Right cardiac atrium (tissue), 5 donors: ENCODE measurements around the gene RPL12. TPM values are rescaled to one million over a fixed set of nuclear protein-coding genes. Genes with fewer than 3 reads are reported as not detected.
"Not testable (repeated sequence)": the region's sequence is repeated elsewhere in the genome, so short reads cannot be mapped to it uniquely, and the experiment has no call there.

ENCODE experiments used
- ATAC-seq, 2 donors: fragments of 200-7000 bp; cut with Tn5 transposase; one replicate each; pipeline versions ENCODE4 v1.8.0 to v1.9.1; 2020; ENCODE audit warnings: moderate library complexity in 2 of 2, mild to moderate bottlenecking in 1 of 2
- DNase-seq, 3 donors: peaks; one replicate each; pipeline ENCODE4 v3.0.0-alpha.2; 2020
- H3K27ac ChIP-seq: one replicate; pipeline ENCODE4 v1.5.1; 2013; ENCODE audit warnings: mild to moderate bottlenecking, low read length, control low read depth, moderate library complexity
- H3K27me3 ChIP-seq: one replicate; pipeline ENCODE4 v1.6.1; 2013; ENCODE audit not compliant: control insufficient read depth, insufficient read depth
- H3K4me1 ChIP-seq: one replicate; pipeline ENCODE4 v1.6.1; 2013; ENCODE audit warnings: low read length; ENCODE audit not compliant: control insufficient read depth, insufficient read depth
- H3K4me3 ChIP-seq: one replicate; pipeline ENCODE4 v1.5.1; 2013; ENCODE audit warnings: low read length, control low read depth
- H3K9me3 ChIP-seq: one replicate; pipeline ENCODE4 v1.6.1; 2013; ENCODE audit warnings: low read length; ENCODE audit not compliant: control insufficient read depth
- WGBS: extraction: QIAGEN DNeasy Blood & Tissue Kit; methylation state at CpG from one replicate; pipeline ENCODE4 v1.1.7; 2013; 5-methylcytosine and 5-hydroxymethylcytosine counted together
- intact Hi-C, 4 donors: fragments of 100-400 bp; cut with DNase I; formaldehyde crosslinking; loops; one replicate each; pipeline versions ENCODE4 v1.11.0 to v1.14.0; 2022 to 2023
- polyA plus RNA-seq: library from polyadenylated mRNA; stranded (reverse); fragments of 200-250 nt; gene quantifications from one replicate; pipeline ENCODE4 v1.2.3, GENCODE V29; 2013
- total RNA-seq, 4 donors: library from RNA; stranded (reverse); fragmentation: NEBNext Ultra II Directional; extraction: Animal tissue kit (Norgen Biotek cat#: 25700); gene quantifications; one replicate each; pipeline ENCODE4 v1.2.1, GENCODE V29; 2021
- donor health status: healthy with polysubstance abuse.
- donor health status: DM: no; HTN: yes; CAD: no.
- donor health status: DM: no; HTN: no; CAD: no.
- donor health status: DM: no; HTN: yes; CAD: no; lungs with severe emphysema.
- donor health status: DM: yes; HTN: yes; CAD: no.

RPL12 gene
- total and polyA plus RNA-seq, 5 donors: 535 to 1,268 (median 637) TPM

- DNase-seq: no peak
- no peak overlapping the region for H3K4me3 ChIP-seq
- no peak overlapping the region for H3K27ac ChIP-seq
- no peaks in the 10 kb centered on the region for H3K4me1 ChIP-seq
- H3K9me3 ChIP-seq: no peaks in the 10 kb centered on the region
- WGBS: 83% methylated on average over 3 of the region's 3 CpGs
- intact Hi-C loops: no loop called here
- ATAC-seq: no peak
- H3K27me3 ChIP-seq: no peaks in the 10 kb centered on the region
Observed at GRCh38 chr9:127470662-127471061, 19.5 kb upstream of the RPL12 start.

GRCh38 chr9:127467621-127468020, 16.4 kb upstream of the RPL12 start:
- H3K4me1 ChIP-seq: no peaks in the 10 kb centered on the region
- DNase-seq: no peak
- intact Hi-C loops: no loop called here
- no peaks in the 10 kb centered on the region for H3K27me3 ChIP-seq
- no peak overlapping the region for H3K4me3 ChIP-seq
- no peak for ATAC-seq
- H3K9me3 ChIP-seq: no peaks in the 10 kb centered on the region
- H3K27ac ChIP-seq: no peak overlapping the region
- 86% methylated on average over 14 of the region's 14 CpGs for WGBS

GRCh38 chr9:127466407-127466917, 15.3 kb upstream of the RPL12 start:
- H3K27me3 ChIP-seq, ATAC-seq, H3K27ac ChIP-seq, H3K4me1 ChIP-seq, DNase-seq, H3K4me3 ChIP-seq, intact Hi-C loops, H3K9me3 ChIP-seq: not testable (repeated sequence)
- WGBS: 96% methylated on average over 5 of the region's 5 CpGs

GRCh38 chr9:127463911-127464310, 12.7 kb upstream of the RPL12 start:
- DNase-seq (peak; percentile 50 to 78 (median 76)), ATAC-seq (peak; percentile 85 to 88)
- Histone ChIP-seq H3K4me3 (no peak overlapping the region), H3K4me1 (no peaks in the 10 kb centered on the region), H3K27me3 (no peaks in the 10 kb centered on the region), H3K9me3 (no peaks in the 10 kb centered on the region), H3K27ac (peak overlapping the region; percentile 60)
- intact Hi-C loops: no loop called here
- 43% methylated on average over 7 of the region's 7 CpGs for WGBS

- no peaks in the 10 kb centered on the region for H3K4me1 ChIP-seq
- no peaks in the 10 kb centered on the region for H3K27me3 ChIP-seq
- no peak for ATAC-seq
- 68% methylated on average over 3 of the region's 3 CpGs for WGBS
- H3K9me3 ChIP-seq: no peaks in the 10 kb centered on the region
- no peak for DNase-seq
- H3K27ac ChIP-seq: peak overlapping the region; percentile 60
- no peak overlapping the region for H3K4me3 ChIP-seq
- intact Hi-C loops: no loop called here
Observed at GRCh38 chr9:127463382-127463781, 12.2 kb upstream of the RPL12 start.

GRCh38 chr9:127458921-127459320, 7.7 kb upstream of the RPL12 start:
- Histone ChIP-seq H3K9me3 (no peaks in the 10 kb centered on the region), H3K4me1 (no peaks in the 10 kb centered on the region), H3K27me3 (no peaks in the 10 kb centered on the region), H3K4me3 (no peak overlapping the region), H3K27ac (no peak overlapping the region)
- 64% methylated on average over 9 of the region's 9 CpGs for WGBS
- DNase-seq (peak; percentile 52 to 83 (median 81)), ATAC-seq (peak in 1 of 2 donors; percentile 23)
- intact Hi-C loops: no loop called here

GRCh38 chr9:127457191-127457878, 6.1 kb upstream of the RPL12 start:
- intact Hi-C loops: no loop called here
- no peak for ATAC-seq
- no peak for DNase-seq
- no peak overlapping the region for H3K27ac ChIP-seq
- H3K4me3 ChIP-seq: no peak overlapping the region
- 85% methylated on average over 17 of the region's 17 CpGs for WGBS
- peaks cover 4% of the 10 kb centered on the region for H3K4me1 ChIP-seq
- no peaks in the 10 kb centered on the region for H3K9me3 ChIP-seq
- H3K27me3 ChIP-seq: no peaks in the 10 kb centered on the region

- peaks cover 6% of the 10 kb centered on the region for H3K4me1 ChIP-seq
- DNase-seq: peak in 1 of 3 donors; percentile 65
- WGBS: 51% methylated on average over 6 of the region's 6 CpGs
- intact Hi-C loops: no loop called here
- H3K9me3 ChIP-seq: no peaks in the 10 kb centered on the region
- H3K27me3 ChIP-seq: no peaks in the 10 kb centered on the region
- H3K27ac ChIP-seq: no peak overlapping the region
- no peak for ATAC-seq
- H3K4me3 ChIP-seq: no peak overlapping the region
Observed at GRCh38 chr9:127455324-127455992, 4.3 kb upstream of the RPL12 start.

GRCh38 chr9:127452691-127453090, 1.5 kb upstream of the RPL12 start:
- Histone ChIP-seq H3K9me3 (no peaks in the 10 kb centered on the region), H3K27ac (peak overlapping the region; percentile 85), H3K4me1 (peaks cover 16% of the 10 kb centered on the region), H3K27me3 (no peaks in the 10 kb centered on the region), H3K4me3 (no peak overlapping the region)
- WGBS: 37% methylated on average over 4 of the region's 4 CpGs
- intact Hi-C loops: no loop called here
- peak; percentile 47 to 78 (median 70) for DNase-seq
- ATAC-seq: peak; percentile 6 to 32

- DNase-seq (peak; percentile 57 to 80 (median 73)), ATAC-seq (peak; percentile 29 to 47)
- peak overlapping the region; percentile 85 for H3K27ac ChIP-seq
- H3K4me1 ChIP-seq: peaks cover 16% of the 10 kb centered on the region
- H3K9me3 ChIP-seq: no peaks in the 10 kb centered on the region
- H3K4me3 ChIP-seq: peak overlapping the region; percentile 66
- WGBS: 12% methylated on average over 29 of the region's 29 CpGs
- intact Hi-C loops: no loop called here
- H3K27me3 ChIP-seq: no peaks in the 10 kb centered on the region
Observed at GRCh38 chr9:127451858-127452656, 851 bp upstream of the RPL12 start.

- WGBS: under 1% methylated on average over 14 of the region's 14 CpGs
- intact Hi-C loops: no loop called here
- no peaks in the 10 kb centered on the region for H3K27me3 ChIP-seq
- DNase-seq: no peak
- H3K9me3 ChIP-seq: no peaks in the 10 kb centered on the region
- ATAC-seq: no peak
- peak overlapping the region; percentile 85 for H3K27ac ChIP-seq
- H3K4me1 ChIP-seq: peaks cover 16% of the 10 kb centered on the region
- peak overlapping the region; percentile 66 for H3K4me3 ChIP-seq
Observed at GRCh38 chr9:127451608-127451857, 327 bp upstream of the RPL12 start.
